K562 (cell line): ENCODE data around the gene ZNF438. TPM values are rescaled to one million over a fixed set of nuclear protein-coding genes. Genes with fewer than 3 reads are reported as not detected.

Source experiments
- ATAC-seq: fragments of 200-7000 bp; cut with Tn5 transposase; 3 replicates; pipeline ENCODE4 v1.9.1; 2020; ENCODE audit warnings: moderate library complexity
- BruUV-seq: library from RNA; stranded (reverse); fragments of 400-500 nt; replicated peaks from 2 replicates; lab custom pipeline; 2021; lab: Mats Ljungman, UMichigan
- CTCF ChIA-PET: fragments of 300-600 bp; formaldehyde crosslinking; extraction: SDS; loops from one replicate; lab custom pipeline; 2021; ENCODE audit warnings: low intra/inter-chr PET ratio; lab: Yijun Ruan, JAX
- POLR2A ChIA-PET: fragments of 300-600, 350-650 bp; sonication (Branson Sonifier 250); formaldehyde crosslinking; extraction: SDS; loops from one replicate; lab custom pipeline; 2021; ENCODE audit warnings: antibody characterized with exemption, inconsistent platforms; lab: Yijun Ruan, JAX
- DNase-seq, 4 experiments: peaks; one replicate each; pipeline versions ENCODE4 v3.0.0 to v3.0.0-alpha.2; 2011 to 2018; ENCODE audit warnings: low spot score in 3 of 4, mixed read lengths in 3 of 4; ENCODE audit errors: extremely low read depth in 1 of 4
- FAIRE-seq: peaks from 2 replicates; lab custom pipeline; 2011; peaks lifted over from hg19 to GRCh38; lab: Jason Lieb, UNC
- H2AFZ ChIP-seq: 2 replicates; pipeline ENCODE4 v1.6.0; 2011; ENCODE audit warnings: low read depth, low read length, control low read depth, inconsistent platforms
- H3K27ac ChIP-seq: fragments of 200-600 bp; 3 replicates; pipeline ENCODE4 v1.8.0; 2011; ENCODE audit warnings: low read depth, mild to moderate bottlenecking, control low read depth, inconsistent platforms, low read length, moderate library complexity, mixed read lengths; ENCODE audit errors: extremely low read depth
- H3K27me3 ChIP-seq, 2 experiments: fragments of 300-600 bp in 1 of 2; 2 replicates in 1 of 2; 3 replicates in 1 of 2; pipeline versions ENCODE4 v1.6.0 to v1.8.0; 2011; ENCODE audit warnings: inconsistent platforms in 2 of 2, low read length in 2 of 2, mild to moderate bottlenecking in 1 of 2, mixed read lengths in 1 of 2, moderate library complexity in 1 of 2; ENCODE audit not compliant: control insufficient read depth in 2 of 2, insufficient read depth in 2 of 2
- H3K36me3 ChIP-seq: fragments of 300-600 bp; 3 replicates; pipeline ENCODE4 v1.8.0; 2011; ENCODE audit warnings: mild to moderate bottlenecking, low read length, inconsistent platforms; ENCODE audit not compliant: control insufficient read depth, insufficient read depth
- H3K4me1 ChIP-seq, 2 experiments: fragments of 200-600 bp in 1 of 2; replicated peaks in 1 of 2; 2 replicates in 1 of 2; 3 replicates in 1 of 2; pipeline versions ENCODE4 v1.5.1 to v1.8.0; 2011; ENCODE audit warnings: inconsistent platforms in 2 of 2, low read length in 2 of 2, mild to moderate bottlenecking in 1 of 2, mixed read lengths in 1 of 2, moderate library complexity in 1 of 2; ENCODE audit not compliant: control insufficient read depth in 2 of 2, insufficient read depth in 2 of 2
- H3K4me2 ChIP-seq: 2 replicates; pipeline ENCODE4 v1.6.1; 2011; ENCODE audit warnings: low read length, control low read depth, inconsistent platforms, mixed read lengths; ENCODE audit not compliant: insufficient read depth
- H3K4me3 ChIP-seq: fragments of 200-600 bp; sonication (generic), shearing (Covaris generic); 2 replicates; pipeline ENCODE4 v1.5.1; 2016; ENCODE audit warnings: control low read depth, inconsistent platforms
- H3K79me2 ChIP-seq: fragments of 200-600 bp; 3 replicates; pipeline ENCODE4 v1.8.0; 2011; ENCODE audit warnings: low read length, inconsistent platforms; ENCODE audit not compliant: control insufficient read depth, insufficient read depth
- H3K9ac ChIP-seq, 2 experiments: 2 replicates each; pipeline versions ENCODE4 v1.6.0 to v1.6.1; 2011; ENCODE audit warnings: low read depth in 2 of 2, low read length in 2 of 2, control low read depth in 1 of 2, inconsistent platforms in 1 of 2, mild to moderate bottlenecking in 1 of 2, mixed read lengths in 1 of 2; ENCODE audit not compliant: insufficient read depth in 1 of 2
- H3K9me1 ChIP-seq: one replicate; pipeline ENCODE4 v1.6.0; 2011; ENCODE audit warnings: inconsistent platforms, mild to moderate bottlenecking, low read length, moderate library complexity; ENCODE audit not compliant: control insufficient read depth, insufficient read depth
- H3K9me3 ChIP-seq: replicated peaks from 2 replicates; pipeline ENCODE4 v1.5.1; 2011; ENCODE audit warnings: low read depth, low read length, inconsistent platforms; ENCODE audit not compliant: control insufficient read depth, insufficient read depth
- H4K20me1 ChIP-seq: replicated peaks from 2 replicates; pipeline ENCODE4 v1.6.1; 2011; ENCODE audit warnings: low read length, inconsistent platforms, mixed read lengths; ENCODE audit not compliant: control insufficient read depth, insufficient read depth
- GATAD2A ChIP-seq: fragments of 450-650 bp; IDR thresholded peaks from 2 replicates; pipeline ENCODE4 v1.6.1; 2017
- RAD51 ChIP-seq: fragments of 450-650 bp; IDR thresholded peaks from 2 replicates; pipeline ENCODE4 v1.7.1; 2016; ENCODE audit warnings: low read depth, mild to moderate bottlenecking, borderline replicate concordance
- STAG1 ChIP-seq: sonication (generic); formaldehyde crosslinking; IDR thresholded peaks from 2 replicates; pipeline ENCODE4 v1.5.0; 2020; ENCODE audit warnings: missing genetic modification reagents, borderline replicate concordance
- TAF1 ChIP-seq: IDR thresholded peaks from 2 replicates; pipeline ENCODE4 v1.6.1; 2011; ENCODE audit warnings: mild to moderate bottlenecking, low read length, moderate library complexity; ENCODE audit not compliant: insufficient read depth, control insufficient read depth, severe bottlenecking; ENCODE audit errors: extremely low read depth
- ZBTB5 ChIP-seq: fragments of 450-650 bp; IDR thresholded peaks from 2 replicates; pipeline ENCODE4 v1.6.1; 2017; ENCODE audit warnings: antibody characterized with exemption
- ZNF134 ChIP-seq: fragments of 250-450 bp; sonication (Bioruptor Pico); conservative IDR thresholded peaks from 2 replicates; pipeline ENCODE4 v1.4.0; 2020
- WGBS: fragments of 100-300 bp; shearing (Covaris generic); methylation state at CpG from one replicate; pipeline ENCODE4 v1.1.6; 2016; ENCODE audit warnings: low coverage, mixed read lengths; ENCODE audit not compliant: insufficient coverage; ENCODE audit errors: missing lambda C conversion rate; 5-methylcytosine and 5-hydroxymethylcytosine counted together
- in situ Hi-C: fragments of 300-500 bp; cut with MboI; formaldehyde crosslinking; loops from 4 replicates; pipeline ENCODE4 v1.15.0; 2018; ENCODE audit warnings: inconsistent platforms, mixed read lengths
- intact Hi-C: fragments of 100-400 bp; cut with micrococcal nuclease; formaldehyde crosslinking; loops from 2 replicates; pipeline ENCODE4 v1.14.2; 2022
- polyA plus RNA-seq, 8 experiments: library from polyadenylated mRNA; depleted of rRNA in 4 of 8; stranded (reverse) in 5 of 8; unstranded in 3 of 8; fragments of >200 nt; fragmentation: Nextera tagmentation in 2 of 8; fragmentation: Illumina TruSeq in 1 of 8; extraction: Ambion mirVana in 2 of 8; extraction: Trizol in 1 of 8; gene quantifications; 2 replicates each; pipeline versions ENCODE4 v1.2.1 to v1.2.3, GENCODE V29; 2011 to 2014; ENCODE audit warnings: inconsistent platforms in 1 of 8, missing spikeins in 1 of 8
- total RNA-seq, 7 experiments: library from RNA; depleted of rRNA in 6 of 7; stranded (reverse); fragments of >200 nt in 6 of 7; fragmentation: Illumina TruSeq in 2 of 7; extraction: Trizol in 2 of 7; gene quantifications; 2 replicates each; pipeline versions ENCODE4 v1.2.1 to v1.2.3, GENCODE V29; 2011 to 2021; ENCODE audit warnings: low replicate concordance in 1 of 7

ZNF438 gene
- total and polyA plus RNA-seq, 9 of the 15 experiments (the other 6 are each of a cell fraction or from before 2014, with no cell fraction given), result 0.45 to 1.5 (median 0.91) TPM

- POLR2A ChIA-PET, result interaction anchor here (0.7 kb wide), 1 partner anchor 27 kb away, joined by 3 read pairs; no protein-coding TSS in a partner anchor
- in situ Hi-C loops (no loop called here), intact Hi-C loops (no loop called here)
- no peaks in the 10 kb centered on the region for H3K79me2 ChIP-seq
- no peak overlapping the region for H3K9ac ChIP-seq
- H3K36me3 ChIP-seq, result no peaks in the 10 kb centered on the region
- WGBS, result 0% methylated on average over 1 of the region's 1 CpG
- DNase-seq, result no peak
- no peak for FAIRE-seq
- CTCF ChIA-PET, result no interaction called here
- no peak for ATAC-seq
- no TSS peak for BruUV-seq
- no peak for TF ChIP-seq GATAD2A
- TF ChIP-seq STAG1 (CRISPR knock-in tag), result no peak
- TF ChIP-seq RAD51, result no peak
- TF ChIP-seq ZNF134 (CRISPR knock-in tag), result peak; percentile 68; the same call in 1 of the 2 replicates
- no peak for TF ChIP-seq ZBTB5
- no peak for TF ChIP-seq TAF1
- no peaks in the 10 kb centered on the region for H3K9me3 ChIP-seq
- H3K4me1 ChIP-seq, result no peaks in the 10 kb centered on the region
- no peaks in the 10 kb centered on the region for H3K9me1 ChIP-seq
- H3K27me3 ChIP-seq, result no peaks in the 10 kb centered on the region; a peak in 1 of 5 replicates
- no peak overlapping the region for H3K4me2 ChIP-seq
- H3K27ac ChIP-seq, result no peak overlapping the region
- no peak overlapping the region for H2AFZ ChIP-seq
- no peak overlapping the region for H3K4me3 ChIP-seq
- H4K20me1 ChIP-seq, result no peaks in the 10 kb centered on the region
Observed at GRCh38 chr10:30988831-30989435, 42.7 kb downstream of the ZNF438 start.
